WERI-Rb-1 (cell line): ENCODE results near the gene CRIP3.

Experiments
- DNase-seq: peaks from one replicate; pipeline ENCODE4 v3.0.0-alpha.2; 2020
- H3K27ac ChIP-seq: fragments of 250-450 bp; sonication (Bioruptor Pico); 2 replicates; pipeline ENCODE4 v1.5.1; 2020; ENCODE audit warnings: mild to moderate bottlenecking, moderate library complexity
- H3K27me3 ChIP-seq: fragments of 250-450 bp; sonication (Bioruptor Pico); 2 replicates; pipeline ENCODE4 v1.5.1; 2021; ENCODE audit warnings: mild to moderate bottlenecking, low read depth, moderate library complexity; ENCODE audit not compliant: insufficient read depth, severe bottlenecking
- H3K36me3 ChIP-seq: fragments of 250-450 bp; sonication (Bioruptor Pico); 2 replicates; pipeline ENCODE4 v1.5.1; 2020; ENCODE audit warnings: mild to moderate bottlenecking, moderate library complexity
- H3K4me3 ChIP-seq: 2 replicates; pipeline ENCODE4 v1.5.1; 2011; ENCODE audit warnings: low read depth, mild to moderate bottlenecking, control low read depth, low read length
- H3K9me3 ChIP-seq: fragments of 250-450 bp; sonication (Bioruptor Pico); 2 replicates; pipeline ENCODE4 v1.5.1; 2021; ENCODE audit warnings: mild to moderate bottlenecking, moderate library complexity; ENCODE audit not compliant: severe bottlenecking
- CTCF ChIP-seq: IDR thresholded peaks from 2 replicates; pipeline ENCODE4 v1.5.1; 2011; ENCODE audit warnings: low read depth, mild to moderate bottlenecking, control low read depth, inconsistent platforms, low read length

CRIP3 gene

GRCh38 chr6:43268782-43269272 lies 39.8 kb downstream of the CRIP3 start:
- no peaks in the 10 kb centered on the region for H3K36me3 ChIP-seq
- no peak for TF ChIP-seq CTCF
- H3K27ac ChIP-seq: peak overlapping the region; percentile 13; the same call in 1 of the 2 replicates
- no peak for DNase-seq
- H3K9me3 ChIP-seq: no peaks in the 10 kb centered on the region
- no peaks in the 10 kb centered on the region for H3K27me3 ChIP-seq
- H3K4me3 ChIP-seq: no peak overlapping the region

- Histone ChIP-seq H3K9me3 (no peaks in the 10 kb centered on the region), H3K27ac (peak overlapping the region; percentile 13; the same call in 1 of the 2 replicates), H3K36me3 (no peaks in the 10 kb centered on the region), H3K27me3 (no peaks in the 10 kb centered on the region), H3K4me3 (no peak overlapping the region)
- no peak for TF ChIP-seq CTCF
- no peak for DNase-seq
Measured at GRCh38 chr6:43268355-43268700, 40.3 kb downstream of the CRIP3 start.

GRCh38 chr6:43267619-43268354 lies 40.8 kb downstream of the CRIP3 start:
- no peak for DNase-seq
- no peak overlapping the region for H3K4me3 ChIP-seq
- H3K36me3 ChIP-seq: no peaks in the 10 kb centered on the region
- H3K9me3 ChIP-seq: no peaks in the 10 kb centered on the region
- H3K27me3 ChIP-seq: no peaks in the 10 kb centered on the region
- no peak for TF ChIP-seq CTCF
- H3K27ac ChIP-seq: peak overlapping the region; percentile 63

GRCh38 chr6:43265564-43265963 lies 43.1 kb downstream of the CRIP3 start:
- no peaks in the 10 kb centered on the region for H3K27me3 ChIP-seq
- DNase-seq: no peak
- H3K9me3 ChIP-seq: no peaks in the 10 kb centered on the region
- no peak overlapping the region for H3K27ac ChIP-seq
- no peak overlapping the region for H3K4me3 ChIP-seq
- peak; percentile 23; the same call in 1 of the 2 replicates for TF ChIP-seq CTCF
- H3K36me3 ChIP-seq: no peaks in the 10 kb centered on the region

- TF ChIP-seq CTCF: no peak
- Histone ChIP-seq H3K36me3 (no peaks in the 10 kb centered on the region), H3K27me3 (no peaks in the 10 kb centered on the region), H3K9me3 (no peaks in the 10 kb centered on the region), H3K27ac (no peak overlapping the region), H3K4me3 (no peak overlapping the region)
- no peak for DNase-seq
Measured at GRCh38 chr6:43264599-43265145, 44.0 kb downstream of the CRIP3 start.
